DOHH2 (cell line): ENCODE data around the gene ARHGAP29.
"Not testable (repeated sequence)": the region's sequence is repeated elsewhere in the genome, so short reads cannot be mapped to it uniquely, and the experiment has no call there.

Experiments used
- CTCF ChIP-seq: fragments of 200-600 bp; sonication (generic); IDR thresholded peaks from one replicate; pipeline ENCODE4 v1.5.1; 2014; ENCODE audit warnings: antibody characterized with exemption, mild to moderate bottlenecking, low read depth, low read length; ENCODE audit not compliant: poor library complexity, severe bottlenecking
- EZH2phosphoT487 ChIP-seq: fragments of 200-600 bp; sonication (generic); IDR thresholded peaks from 2 replicates; pipeline ENCODE4 v1.6.1; 2017; ENCODE audit warnings: borderline replicate concordance, mild to moderate bottlenecking, antibody characterized with exemption, low read length, moderate library complexity, mixed read lengths

DNA sequence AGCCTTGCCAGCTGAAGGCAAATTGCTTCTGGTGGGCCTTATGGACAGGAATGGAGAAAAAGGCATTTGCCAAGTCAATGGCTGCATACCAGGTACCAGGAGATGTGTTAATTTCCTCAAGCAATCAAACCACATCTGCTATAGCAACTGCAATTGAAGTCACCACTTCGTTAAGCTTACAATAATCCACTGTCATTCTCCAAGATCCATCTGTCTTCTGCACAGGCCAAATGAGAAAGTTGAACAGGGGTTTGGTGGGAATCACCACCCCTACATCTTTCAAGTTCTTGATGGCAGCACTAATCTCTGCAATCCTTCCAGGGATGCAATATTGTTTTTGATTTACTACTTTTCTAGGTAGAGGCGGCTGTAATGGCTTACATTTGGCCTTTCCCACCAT is 72.5 kb downstream of the ARHGAP29 start:
- TF ChIP-seq CTCF, EZH2phosphoT487: not testable (repeated sequence)
